Measurements from ENCODE around the gene KCNQ1.

KCNQ1 gene

GRCh38 chr11:2416765-2417164 lies 28.0 kb upstream of the KCNQ1 start:
- no peak for ATAC-seq (ENCODE audit: low read depth)
- Histone ChIP-seq H3K36me3 (ENCODE audit: low read depth) (no peaks in the 10 kb centered on the region), H3K4me3 (ENCODE audit: severe bottlenecking) (no peak overlapping the region), H3K27me3 (ENCODE audit: insufficient read depth, poor library complexity, severe bottlenecking) (no peaks in the 10 kb centered on the region), H3K27ac (ENCODE audit: poor library complexity, severe bottlenecking) (no peak overlapping the region), H3K4me1 (ENCODE audit: insufficient read depth, poor library complexity, severe bottlenecking) (no peaks in the 10 kb centered on the region), H3K9me3 (ENCODE audit: severe bottlenecking) (no peaks in the 10 kb centered on the region)
- no peak for DNase-seq (ENCODE audit: low spot score)
- TF ChIP-seq, protein P1, sequence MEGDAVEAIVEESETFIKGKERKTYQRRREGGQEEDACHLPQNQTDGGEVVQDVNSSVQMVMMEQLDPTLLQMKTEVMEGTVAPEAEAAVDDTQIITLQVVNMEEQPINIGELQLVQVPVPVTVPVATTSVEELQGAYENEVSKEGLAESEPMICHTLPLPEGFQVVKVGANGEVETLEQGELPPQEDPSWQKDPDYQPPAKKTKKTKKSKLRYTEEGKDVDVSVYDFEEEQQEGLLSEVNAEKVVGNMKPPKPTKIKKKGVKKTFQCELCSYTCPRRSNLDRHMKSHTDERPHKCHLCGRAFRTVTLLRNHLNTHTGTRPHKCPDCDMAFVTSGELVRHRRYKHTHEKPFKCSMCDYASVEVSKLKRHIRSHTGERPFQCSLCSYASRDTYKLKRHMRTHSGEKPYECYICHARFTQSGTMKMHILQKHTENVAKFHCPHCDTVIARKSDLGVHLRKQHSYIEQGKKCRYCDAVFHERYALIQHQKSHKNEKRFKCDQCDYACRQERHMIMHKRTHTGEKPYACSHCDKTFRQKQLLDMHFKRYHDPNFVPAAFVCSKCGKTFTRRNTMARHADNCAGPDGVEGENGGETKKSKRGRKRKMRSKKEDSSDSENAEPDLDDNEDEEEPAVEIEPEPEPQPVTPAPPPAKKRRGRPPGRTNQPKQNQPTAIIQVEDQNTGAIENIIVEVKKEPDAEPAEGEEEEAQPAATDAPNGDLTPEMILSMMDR (IDR thresholded peaks at IDR 0.05; ENCODE audit: poor library complexity, severe bottlenecking) = no peak

- Histone ChIP-seq H3K27me3 (ENCODE audit: insufficient read depth, poor library complexity, severe bottlenecking) (no peaks in the 10 kb centered on the region), H3K9me3 (ENCODE audit: severe bottlenecking) (no peaks in the 10 kb centered on the region), H3K27ac (ENCODE audit: poor library complexity, severe bottlenecking) (no peak overlapping the region), H3K4me1 (ENCODE audit: insufficient read depth, poor library complexity, severe bottlenecking) (no peaks in the 10 kb centered on the region), H3K36me3 (ENCODE audit: low read depth) (no peaks in the 10 kb centered on the region), H3K4me3 (ENCODE audit: severe bottlenecking) (no peak overlapping the region)
- ATAC-seq (ENCODE audit: low read depth) (no peak), DNase-seq (ENCODE audit: low spot score) (no peak)
- TF ChIP-seq, protein P1 (IDR thresholded peaks at IDR 0.05; ENCODE audit: poor library complexity, severe bottlenecking) = no peak
Measured at GRCh38 chr11:2417856-2418692, 26.7 kb upstream of the KCNQ1 start.

DNA sequence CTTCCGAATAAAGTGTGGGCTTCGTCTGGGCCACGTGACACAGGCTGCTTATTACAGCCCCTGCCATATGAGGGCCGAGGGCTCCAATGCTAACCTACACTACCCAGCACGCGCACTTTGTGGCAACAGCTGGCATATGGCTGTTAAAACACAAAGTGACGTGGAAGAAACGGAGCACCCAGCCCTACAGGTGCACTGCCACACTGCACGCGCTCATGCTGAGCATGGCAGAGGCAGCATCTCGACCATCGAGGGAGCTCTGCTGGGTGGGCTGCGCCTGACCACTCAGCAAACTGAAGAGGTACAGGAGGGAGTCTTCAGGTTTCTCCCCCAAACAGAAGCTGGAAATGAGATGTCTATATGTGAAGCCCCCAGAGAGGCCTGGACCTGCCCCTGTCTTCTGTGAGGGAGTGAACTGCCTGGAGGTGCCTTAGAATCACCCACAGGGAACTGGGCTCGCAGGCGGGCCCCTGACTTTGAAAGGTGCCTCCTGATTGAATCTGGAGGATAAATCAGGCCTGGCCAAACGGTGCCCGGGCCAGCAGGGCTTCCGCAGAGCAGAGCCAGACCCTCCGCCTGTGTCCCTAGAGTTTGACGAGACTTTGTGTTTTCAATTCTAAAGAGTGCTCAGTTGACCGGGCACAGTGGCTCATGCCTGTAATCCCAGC lies 26.0 kb upstream of the KCNQ1 start:
- Histone ChIP-seq H3K4me3 (ENCODE audit: severe bottlenecking) (no peak overlapping the region), H3K27me3 (ENCODE audit: insufficient read depth, poor library complexity, severe bottlenecking) (no peaks in the 10 kb centered on the region), H3K36me3 (ENCODE audit: low read depth) (no peaks in the 10 kb centered on the region), H3K9me3 (ENCODE audit: severe bottlenecking) (no peaks in the 10 kb centered on the region), H3K4me1 (ENCODE audit: insufficient read depth, poor library complexity, severe bottlenecking) (no peaks in the 10 kb centered on the region), H3K27ac (ENCODE audit: poor library complexity, severe bottlenecking) (no peak overlapping the region)
- TF ChIP-seq, protein P1 (IDR thresholded peaks at IDR 0.05; ENCODE audit: poor library complexity, severe bottlenecking) = no peak
- no peak for DNase-seq (ENCODE audit: low spot score)
- no peak for ATAC-seq (ENCODE audit: low read depth)

GRCh38 chr11:2419638-2420501 lies 24.9 kb upstream of the KCNQ1 start:
- H3K27ac ChIP-seq (ENCODE audit: poor library complexity, severe bottlenecking) = no peak overlapping the region
- H3K9me3 ChIP-seq (ENCODE audit: severe bottlenecking) = no peaks in the 10 kb centered on the region
- H3K4me3 ChIP-seq (ENCODE audit: severe bottlenecking) = no peak overlapping the region
- DNase-seq (ENCODE audit: low spot score) (no peak), ATAC-seq (ENCODE audit: low read depth) (peak; percentile 49)
- H3K4me1 ChIP-seq (ENCODE audit: insufficient read depth, poor library complexity, severe bottlenecking) = no peaks in the 10 kb centered on the region
- no peaks in the 10 kb centered on the region for H3K36me3 ChIP-seq (ENCODE audit: low read depth)
- TF ChIP-seq, protein P1 (IDR thresholded peaks at IDR 0.05; ENCODE audit: poor library complexity, severe bottlenecking) = peak; percentile 71
- H3K27me3 ChIP-seq (ENCODE audit: insufficient read depth, poor library complexity, severe bottlenecking) = no peaks in the 10 kb centered on the region
